Measurements from ENCODE around the gene RASSF7. TPM values are rescaled to one million over a fixed set of nuclear protein-coding genes. Genes with fewer than 3 reads are reported as not detected.

Gene RASSF7
- total RNA-seq, 1 donor from 2014 or later = 72.5 TPM

DNA sequence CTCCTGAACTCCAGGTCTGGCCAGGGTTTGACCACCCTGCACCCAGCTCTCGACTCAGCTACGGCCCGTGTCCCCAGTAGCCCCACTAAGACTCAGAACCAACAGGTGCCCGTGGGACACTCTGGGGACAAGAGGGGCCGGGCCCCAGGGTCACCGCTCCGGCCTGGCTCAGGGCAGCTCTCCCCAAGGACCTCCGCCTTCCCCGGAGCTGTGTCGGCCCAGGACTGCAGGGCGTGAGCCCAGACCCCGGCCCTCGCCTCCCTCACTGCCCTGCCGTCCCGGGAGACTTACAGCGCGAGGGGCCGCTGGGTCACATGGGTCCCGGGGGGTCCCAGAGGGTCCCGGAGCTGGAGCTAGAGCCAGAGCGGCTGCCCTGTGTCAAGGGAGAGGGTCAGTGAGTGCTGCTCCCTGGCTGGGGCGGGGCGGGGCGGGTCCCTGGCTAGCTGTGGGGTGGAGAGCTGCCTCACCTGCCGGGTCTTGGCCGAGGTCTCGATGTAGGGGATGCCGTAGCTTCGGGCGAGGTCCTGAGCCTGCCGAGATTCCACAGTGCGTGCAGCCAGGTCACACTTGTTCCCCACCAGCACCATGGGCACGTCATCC, 27.7 kb upstream of the RASSF7 start:
- Histone ChIP-seq H3K4me3 (ENCODE audit: low read depth, low read length) (no peak overlapping the region), H3K27me3 (ENCODE audit: control insufficient read depth, insufficient read depth, low read length) (no peaks in the 10 kb centered on the region), H3K36me3 (ENCODE audit: control insufficient read depth, insufficient read depth, low read length) (no peaks in the 10 kb centered on the region)
- no peak for DNase-seq (ENCODE audit: low read depth)
- TF ChIP-seq, protein P1, sequence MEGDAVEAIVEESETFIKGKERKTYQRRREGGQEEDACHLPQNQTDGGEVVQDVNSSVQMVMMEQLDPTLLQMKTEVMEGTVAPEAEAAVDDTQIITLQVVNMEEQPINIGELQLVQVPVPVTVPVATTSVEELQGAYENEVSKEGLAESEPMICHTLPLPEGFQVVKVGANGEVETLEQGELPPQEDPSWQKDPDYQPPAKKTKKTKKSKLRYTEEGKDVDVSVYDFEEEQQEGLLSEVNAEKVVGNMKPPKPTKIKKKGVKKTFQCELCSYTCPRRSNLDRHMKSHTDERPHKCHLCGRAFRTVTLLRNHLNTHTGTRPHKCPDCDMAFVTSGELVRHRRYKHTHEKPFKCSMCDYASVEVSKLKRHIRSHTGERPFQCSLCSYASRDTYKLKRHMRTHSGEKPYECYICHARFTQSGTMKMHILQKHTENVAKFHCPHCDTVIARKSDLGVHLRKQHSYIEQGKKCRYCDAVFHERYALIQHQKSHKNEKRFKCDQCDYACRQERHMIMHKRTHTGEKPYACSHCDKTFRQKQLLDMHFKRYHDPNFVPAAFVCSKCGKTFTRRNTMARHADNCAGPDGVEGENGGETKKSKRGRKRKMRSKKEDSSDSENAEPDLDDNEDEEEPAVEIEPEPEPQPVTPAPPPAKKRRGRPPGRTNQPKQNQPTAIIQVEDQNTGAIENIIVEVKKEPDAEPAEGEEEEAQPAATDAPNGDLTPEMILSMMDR (IDR thresholded peaks at IDR 0.05; ENCODE audit: insufficient read depth, low read length, poor library complexity, severe bottlenecking) = no peak

DNA sequence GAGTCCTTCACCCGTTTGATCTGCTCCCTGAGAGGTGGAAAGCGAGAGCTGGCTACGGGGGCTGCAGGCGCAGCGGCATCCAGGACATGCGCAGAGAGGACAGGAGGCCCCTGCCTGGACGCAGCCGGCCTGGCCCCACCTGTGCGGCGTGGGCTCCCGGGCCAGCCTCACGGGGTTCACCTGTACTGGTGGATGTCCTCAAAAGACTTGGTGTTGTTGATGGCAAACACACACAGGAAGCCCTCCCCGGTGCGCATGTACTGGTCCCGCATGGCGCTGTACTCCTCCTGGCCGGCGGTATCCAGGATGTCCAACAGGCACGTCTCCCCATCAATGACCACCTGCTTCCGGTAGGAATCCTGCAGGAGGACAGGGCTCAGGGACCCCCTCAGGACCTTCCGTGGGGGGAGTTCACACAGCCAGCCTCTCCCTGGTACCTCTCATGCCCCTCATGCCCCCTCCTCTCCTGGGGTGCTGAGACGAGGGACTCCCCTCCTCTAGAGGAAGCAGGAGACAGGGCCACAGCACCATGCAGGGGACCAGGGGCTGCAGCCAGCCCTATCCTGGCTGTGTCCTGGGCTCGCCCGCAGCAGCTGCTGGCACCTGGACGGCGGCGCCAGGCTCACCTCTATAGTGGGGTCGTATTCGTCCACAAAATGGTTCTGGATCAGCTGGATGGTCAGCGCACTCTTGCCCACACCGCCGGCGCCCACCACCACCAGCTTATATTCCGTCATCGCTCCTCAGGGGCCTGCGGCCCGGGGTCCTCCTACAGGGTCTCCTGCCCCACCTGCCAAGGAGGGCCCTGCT, 27.0 kb upstream of the RASSF7 start:
- Histone ChIP-seq H3K36me3 (ENCODE audit: control insufficient read depth, insufficient read depth, low read length) (no peaks in the 10 kb centered on the region), H3K4me3 (ENCODE audit: low read depth, low read length) (peak overlapping the region; percentile 64), H3K27me3 (ENCODE audit: control insufficient read depth, insufficient read depth, low read length) (no peaks in the 10 kb centered on the region)
- no peak for DNase-seq (ENCODE audit: low read depth)
- TF ChIP-seq, protein P1 (IDR thresholded peaks at IDR 0.05; ENCODE audit: insufficient read depth, low read length, poor library complexity, severe bottlenecking) = no peak

DNA sequence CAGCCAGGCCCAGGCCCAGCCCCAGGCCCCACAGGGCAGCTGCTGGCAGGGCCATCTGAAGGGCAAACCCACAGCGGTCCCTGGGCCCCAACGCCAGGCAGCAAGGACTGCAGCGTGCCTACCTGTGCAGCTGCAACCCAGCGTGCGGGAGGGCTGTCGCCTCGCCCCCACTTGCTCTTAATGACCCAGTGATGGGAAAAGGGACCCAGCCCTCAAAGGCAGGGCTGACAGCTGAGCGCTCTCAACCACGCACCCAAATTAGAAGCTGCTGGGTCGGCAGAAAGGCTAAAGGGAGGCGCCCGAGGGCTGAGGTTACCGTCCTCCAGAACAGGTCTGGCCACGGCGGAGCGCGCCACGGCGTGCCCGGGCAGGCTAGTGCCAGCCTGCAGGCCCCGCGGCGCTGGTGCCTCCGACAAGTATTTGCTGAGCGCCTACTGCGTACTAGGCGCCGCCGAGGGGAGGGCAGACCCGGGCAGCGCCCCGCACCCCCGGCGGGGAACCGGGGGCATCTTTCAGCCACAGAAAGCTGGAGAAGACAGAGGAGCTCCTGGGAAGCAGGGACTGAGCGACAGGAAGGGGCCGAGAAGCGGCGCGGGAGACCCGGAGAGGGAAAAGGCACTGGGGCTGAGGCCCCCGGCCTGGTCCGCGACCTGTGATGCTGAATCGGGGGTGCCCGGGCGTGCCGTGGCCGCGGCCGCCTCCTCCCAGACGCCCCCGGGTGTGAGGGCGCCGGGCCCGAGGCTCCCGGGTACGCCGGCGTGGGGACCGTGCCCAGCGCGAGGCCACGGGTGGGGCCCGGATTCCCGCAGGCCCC, 26.2 kb upstream of the RASSF7 start:
- Histone ChIP-seq H3K4me3 (ENCODE audit: low read depth, low read length) (peak overlapping the region; percentile 64), H3K27me3 (ENCODE audit: control insufficient read depth, insufficient read depth, low read length) (no peaks in the 10 kb centered on the region), H3K36me3 (ENCODE audit: control insufficient read depth, insufficient read depth, low read length) (no peaks in the 10 kb centered on the region)
- TF ChIP-seq, protein P1 (IDR thresholded peaks at IDR 0.05; ENCODE audit: insufficient read depth, low read length, poor library complexity, severe bottlenecking) = no peak
- DNase-seq (ENCODE audit: low read depth) = no peak

DNA sequence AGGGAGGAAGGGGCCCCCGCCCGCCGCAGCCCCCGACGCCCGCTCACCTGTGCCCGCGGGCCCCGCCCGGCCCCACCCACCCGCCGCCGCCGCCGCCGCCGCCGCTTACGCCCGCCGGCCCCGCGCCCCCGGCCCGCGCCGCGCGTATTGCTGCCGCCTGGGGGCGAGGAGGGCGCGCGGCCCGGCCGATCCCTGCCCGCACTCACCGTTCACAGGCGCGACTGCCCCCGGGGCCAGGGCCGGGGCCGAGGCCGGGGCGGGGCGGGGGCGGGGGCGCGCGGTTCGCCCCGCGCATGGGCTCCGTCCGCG, 25.6 kb upstream of the RASSF7 start:
- H3K4me3 ChIP-seq (ENCODE audit: low read depth, low read length) = peak overlapping the region; percentile 64
- no peaks in the 10 kb centered on the region for H3K36me3 ChIP-seq (ENCODE audit: control insufficient read depth, insufficient read depth, low read length)
- DNase-seq (ENCODE audit: low read depth) = no peak
- TF ChIP-seq, protein P1 (IDR thresholded peaks at IDR 0.05; ENCODE audit: insufficient read depth, low read length, poor library complexity, severe bottlenecking) = no peak
- H3K27me3 ChIP-seq (ENCODE audit: control insufficient read depth, insufficient read depth, low read length) = no peaks in the 10 kb centered on the region

DNA sequence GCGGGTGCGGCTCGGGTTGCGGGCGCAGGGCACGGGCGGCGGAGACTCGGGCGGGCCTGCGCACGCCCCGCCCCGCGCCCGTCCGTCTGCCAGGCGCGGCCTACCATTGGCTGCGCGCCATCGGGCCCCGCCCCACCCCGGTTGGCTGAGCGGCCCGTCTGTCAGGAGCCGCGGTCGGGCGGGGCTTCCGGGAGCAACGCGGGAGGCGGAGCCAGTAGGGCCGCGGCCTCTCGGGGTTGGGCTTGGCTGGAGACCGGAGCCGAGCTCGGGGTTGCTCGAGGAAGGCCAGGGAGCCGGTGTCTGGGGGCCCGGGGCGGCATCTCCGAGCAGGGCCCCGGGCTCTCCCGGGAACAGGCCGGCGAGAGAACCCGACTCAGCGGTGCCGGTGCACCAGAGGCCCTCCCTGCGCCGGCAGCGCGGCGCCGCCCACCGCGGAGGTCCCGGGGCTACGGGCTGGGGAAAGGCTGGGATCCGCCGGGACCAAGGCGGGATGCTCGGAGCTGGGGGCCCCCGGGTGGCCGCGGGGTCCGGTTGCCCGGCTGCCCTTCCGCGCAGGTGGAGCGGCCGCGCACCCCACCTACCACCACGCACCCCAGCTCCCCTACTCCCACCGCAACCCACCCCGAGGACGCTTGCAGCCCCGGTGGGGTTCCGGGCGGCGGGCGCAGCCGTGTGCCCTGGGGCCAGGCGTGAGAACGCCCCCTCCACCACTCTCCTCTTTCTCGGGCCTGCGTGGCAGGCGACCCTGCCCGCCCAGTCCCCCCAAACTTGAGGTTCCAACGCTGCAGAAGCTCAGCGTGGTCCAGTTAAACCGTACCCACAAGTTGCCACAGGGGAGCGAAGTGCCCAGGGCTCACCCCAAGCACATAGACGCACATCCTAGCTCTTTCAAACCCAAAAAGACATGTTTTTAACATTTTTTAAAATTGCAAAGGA, 25.0 kb upstream of the RASSF7 start, which contains the start of gene HRAS:
HRAS (minus strand) TSS at position 58 of the 936 bp plus-strand sequence.
- H3K4me3 ChIP-seq (ENCODE audit: low read depth, low read length) = peak within 1 kb of the TSS; percentile 64
- H3K36me3 ChIP-seq (ENCODE audit: control insufficient read depth, insufficient read depth, low read length) = no peaks in the 10 kb centered on the region
- peak; percentile 51 for DNase-seq (ENCODE audit: low read depth)
- TF ChIP-seq, protein P1 (IDR thresholded peaks at IDR 0.05; ENCODE audit: insufficient read depth, low read length, poor library complexity, severe bottlenecking) = no peak
- H3K27me3 ChIP-seq (ENCODE audit: control insufficient read depth, insufficient read depth, low read length) = no peaks in the 10 kb centered on the region

Data from kidney epithelial cell (primary cell).